GM19397 (cell line): ENCODE data around the gene TEC.
A peak's percentile ranks its signal among the peaks of the same experiment; 100 is the strongest.

Experiments
- ATAC-seq: cut with Tn5 transposase; IDR thresholded peaks from one replicate; pipeline ENCODE4 v1.9.1; 2021; ENCODE audit warnings: mild to moderate bottlenecking, moderate library complexity; ENCODE audit not compliant: unreplicated experiment

Gene TEC

GRCh38 chr4:48270523-48270897 lies 872 bp upstream of the TEC start:
- no peak for ATAC-seq

GRCh38 chr4:48269861-48270522 lies 354 bp upstream of the TEC start:
- peak; percentile 82 for ATAC-seq

GRCh38 chr4:48267574-48267973 lies 2.1 kb downstream of the TEC start:
- ATAC-seq, result no peak

- ATAC-seq, result no peak
Observed at GRCh38 chr4:48266781-48267180, 2.9 kb downstream of the TEC start.

- no peak for ATAC-seq
Observed at GRCh38 chr4:48262926-48263325, 6.7 kb downstream of the TEC start.

GRCh38 chr4:48262484-48262883 lies 7.2 kb downstream of the TEC start:
- no peak for ATAC-seq

- no peak for ATAC-seq
Observed at GRCh38 chr4:48261281-48261680, 8.4 kb downstream of the TEC start.

GRCh38 chr4:48259748-48260147 lies 9.9 kb downstream of the TEC start:
- ATAC-seq, result no peak

GRCh38 chr4:48258845-48259397 lies 10.7 kb downstream of the TEC start:
- no peak for ATAC-seq

GRCh38 chr4:48255959-48256342 lies 13.7 kb downstream of the TEC start:
- no peak for ATAC-seq

- no peak for ATAC-seq
Observed at GRCh38 chr4:48255072-48255958, 14.3 kb downstream of the TEC start.

GRCh38 chr4:48254381-48255071 lies 15.1 kb downstream of the TEC start:
- no peak for ATAC-seq

- no peak for ATAC-seq
Observed at GRCh38 chr4:48252313-48252712, 17.3 kb downstream of the TEC start.

- no peak for ATAC-seq
Observed at GRCh38 chr4:48250980-48251379, 18.7 kb downstream of the TEC start.

- ATAC-seq, result no peak
Observed at GRCh38 chr4:48250343-48250742, 19.3 kb downstream of the TEC start.

GRCh38 chr4:48249378-48249777 lies 20.3 kb downstream of the TEC start:
- ATAC-seq, result no peak

GRCh38 chr4:48248559-48248953 lies 21.1 kb downstream of the TEC start:
- no peak for ATAC-seq

GRCh38 chr4:48247878-48248558 lies 21.6 kb downstream of the TEC start:
- no peak for ATAC-seq

- no peak for ATAC-seq
Observed at GRCh38 chr4:48247142-48247877, 22.3 kb downstream of the TEC start.

- ATAC-seq, result no peak
Observed at GRCh38 chr4:48244665-48245064, 25.0 kb downstream of the TEC start.
